CD1c-positive myeloid dendritic cell (primary cell): ENCODE results near the gene RPL36.
"Not testable (repeated sequence)": the region's sequence is repeated elsewhere in the genome, so short reads cannot be mapped to it uniquely, and the experiment has no call there.

Experiments
- DNase-seq: peaks from one replicate; pipeline ENCODE4 v3.0.0-alpha.2; 2016; ENCODE audit errors: extremely low spot score

RPL36 gene

GRCh38 chr19:5690955-5691821, 1.1 kb downstream of the RPL36 start:
- DNase-seq: peak; percentile 33

GRCh38 chr19:5691822-5692722, 2.0 kb downstream of the RPL36 start:
- no peak for DNase-seq

DNA sequence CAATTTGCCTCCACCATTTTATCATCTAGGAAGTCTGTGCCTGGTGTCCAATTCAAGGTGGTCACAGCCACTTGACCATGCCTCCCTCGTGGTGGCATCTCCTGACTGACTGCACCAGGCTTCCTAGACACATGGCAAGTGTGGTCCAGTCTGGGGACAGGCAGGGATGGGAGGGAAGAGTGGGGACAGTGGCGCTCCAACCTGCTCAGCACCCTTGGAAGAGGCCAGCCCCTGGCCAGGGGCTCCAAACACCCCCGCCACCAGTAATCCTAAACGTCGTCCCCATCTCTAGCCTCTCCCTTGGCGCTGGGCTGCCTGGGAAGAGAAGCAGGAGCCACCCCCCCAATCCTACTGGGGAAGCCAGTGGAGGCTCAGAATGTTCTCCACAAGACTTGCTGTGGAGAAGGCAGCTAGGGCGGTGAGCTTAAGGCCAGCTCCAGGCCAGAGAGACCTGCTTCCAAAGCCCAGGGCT, 2.7 kb downstream of the RPL36 start:
- DNase-seq: no peak

- DNase-seq: no peak
Measured at GRCh38 chr19:5693195-5694166, 3.4 kb downstream of the RPL36 start.

GRCh38 chr19:5694167-5694955, 4.3 kb downstream of the RPL36 start:
- no peak for DNase-seq

GRCh38 chr19:5694956-5695648, 5.0 kb downstream of the RPL36 start:
- DNase-seq: no peak

GRCh38 chr19:5695649-5696195, 5.6 kb downstream of the RPL36 start:
- DNase-seq: no peak

GRCh38 chr19:5696196-5697021, 6.3 kb downstream of the RPL36 start:
- no peak for DNase-seq

DNA sequence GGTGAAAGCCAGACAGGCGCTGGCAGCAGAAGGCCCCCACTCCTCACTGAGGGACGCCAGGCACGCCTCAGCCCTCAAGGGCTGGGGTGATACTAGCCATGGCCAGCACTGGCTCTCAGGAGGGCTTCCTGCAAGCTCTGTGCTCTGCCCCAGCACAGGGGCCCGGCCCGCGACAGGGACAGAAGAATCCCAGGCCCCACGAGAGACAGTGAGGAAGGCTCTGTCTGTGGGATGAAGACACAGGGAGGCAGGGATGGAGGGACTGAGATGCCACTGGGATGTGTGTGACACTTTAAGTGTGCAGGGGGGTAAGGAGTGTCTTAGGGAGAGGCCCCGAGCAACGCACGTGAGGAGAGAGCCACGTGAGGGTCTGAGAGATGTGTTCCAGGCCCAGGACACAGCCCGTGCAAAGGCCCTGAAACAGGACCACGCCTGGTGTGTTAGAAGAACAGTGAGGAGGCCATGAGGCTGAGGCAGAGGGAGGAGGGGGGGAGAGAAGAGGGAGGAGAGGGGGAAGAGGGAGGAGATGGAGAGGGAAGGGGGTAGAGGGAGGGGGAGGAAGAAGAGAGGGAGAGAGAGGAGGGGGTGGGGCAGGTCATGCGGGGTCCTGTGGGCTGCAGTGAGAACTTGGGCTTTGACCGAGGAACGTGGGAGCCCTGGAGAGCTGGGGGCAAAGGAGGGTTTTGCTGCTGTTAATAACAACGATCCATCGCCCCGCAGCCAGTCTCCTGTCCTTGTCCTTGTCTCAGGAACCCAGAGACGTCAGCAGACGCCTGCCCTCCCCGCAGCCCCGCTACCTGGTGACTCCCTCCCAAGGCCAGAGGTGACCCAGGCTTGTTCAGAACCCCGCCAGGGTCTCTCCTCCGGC, 7.2 kb downstream of the RPL36 start:
- DNase-seq: no peak

GRCh38 chr19:5697890-5698634, 8.0 kb downstream of the RPL36 start:
- no peak for DNase-seq

- DNase-seq: no peak
Measured at GRCh38 chr19:5698635-5699422, 8.7 kb downstream of the RPL36 start.

- no peak for DNase-seq
Measured at GRCh38 chr19:5700455-5701092, 10.5 kb downstream of the RPL36 start.

DNA sequence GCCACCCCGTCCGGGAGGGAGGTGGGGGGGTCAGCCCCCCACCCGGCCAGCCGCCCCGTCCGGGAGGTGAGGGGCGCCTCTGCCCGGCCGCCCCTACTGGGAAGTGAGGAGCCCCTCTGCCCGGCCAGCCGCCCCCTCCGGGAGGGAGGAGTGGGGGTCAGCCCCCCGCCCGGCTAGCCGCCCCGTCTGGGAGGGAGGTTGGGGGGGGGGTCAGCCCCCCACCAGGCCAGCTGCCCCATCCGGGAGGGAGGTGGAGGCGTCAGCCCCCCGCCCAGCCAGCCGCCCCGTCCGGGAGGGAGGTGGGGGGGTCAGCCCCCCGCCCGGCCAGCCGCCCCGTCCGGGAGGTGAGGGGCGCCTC, 11.9 kb downstream of the RPL36 start:
- DNase-seq: not testable (repeated sequence)

GRCh38 chr19:5703819-5704818, 14.0 kb downstream of the RPL36 start:
- DNase-seq: no peak

DNA sequence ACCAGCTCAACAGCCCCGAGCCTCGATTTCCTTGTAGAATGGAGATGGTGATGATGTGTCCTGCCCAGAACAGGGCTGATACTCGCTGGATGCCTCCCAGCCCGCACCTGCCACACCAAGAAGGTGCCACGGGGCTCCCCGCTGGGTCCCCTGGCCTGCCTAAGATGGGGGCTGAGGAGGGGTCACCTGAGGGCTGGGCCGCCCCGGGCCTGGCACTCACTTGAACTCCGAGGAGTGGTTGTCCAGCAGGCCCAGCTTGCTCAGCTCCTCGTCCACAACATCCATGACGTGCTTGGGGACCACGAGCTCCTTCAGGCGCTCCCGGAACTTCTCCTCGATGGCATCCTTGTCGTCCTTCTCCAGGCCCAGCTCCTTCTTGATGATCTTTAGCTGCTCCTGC, 15.5 kb downstream of the RPL36 start:
- DNase-seq: no peak
